K562 (cell line): Measurements from ENCODE around the gene SH3BGRL3. TPM values are rescaled to one million over a fixed set of nuclear protein-coding genes. Genes with fewer than 3 reads are reported as not detected.

ENCODE experiments used
- BDP1 ChIP-seq: IDR thresholded peaks from 3 replicates; pipeline ENCODE4 v1.6.1; 2011; ENCODE audit not compliant: insufficient read length, insufficient read depth
- ERF ChIP-seq: fragments of 450-650 bp; formaldehyde crosslinking; IDR thresholded peaks from 2 replicates; pipeline ENCODE4 v1.4.0; 2020; ENCODE audit warnings: mild to moderate bottlenecking, mixed read lengths
- FOXA3 ChIP-seq, 2 experiments: fragments of 450-650 bp in 1 of 2; sonication (generic) in 1 of 2; formaldehyde crosslinking; IDR thresholded peaks in 1 of 2; conservative IDR thresholded peaks in 1 of 2; 2 replicates each; pipeline versions ENCODE4 v1.4.0 to v1.8.0; 2020 to 2022; ENCODE audit warnings: mild to moderate bottlenecking in 2 of 2, missing genetic modification reagents in 1 of 2
- IFI16 ChIP-seq: fragments of 250-450 bp; sonication (Bioruptor Pico); IDR thresholded peaks from 2 replicates; pipeline ENCODE4 v2.1.2; 2022; ENCODE audit warnings: mild to moderate bottlenecking, inconsistent platforms
- KDM5B ChIP-seq: fragments of 200-600 bp; sonication (generic); IDR thresholded peaks from 2 replicates; pipeline ENCODE4 v1.6.1; 2012; ENCODE audit warnings: low read depth, mild to moderate bottlenecking, moderate library complexity, low read length, control low read depth, inconsistent platforms; ENCODE audit not compliant: insufficient replicate concordance
- MBD2 ChIP-seq: sonication (generic); IDR thresholded peaks from 2 replicates; pipeline ENCODE4 v1.6.1; 2016; ENCODE audit warnings: low read depth, borderline replicate concordance
- SMAD2 ChIP-seq: fragments of 150-350 bp; IDR thresholded peaks from 2 replicates; pipeline ENCODE4 v1.6.1; 2014; ENCODE audit warnings: low read depth, mild to moderate bottlenecking, low read length
- ZC3H11A ChIP-seq: IDR thresholded peaks from 2 replicates; pipeline ENCODE4 v1.6.1; 2012; ENCODE audit warnings: low read depth, low read length, improper control_type of control experiment
- ZFPM2 ChIP-seq: fragments of 250-450 bp; sonication (Bioruptor Pico); IDR thresholded peaks from 2 replicates; pipeline ENCODE4 v1.5.1; 2022; ENCODE audit warnings: mild to moderate bottlenecking
- ZNF24 ChIP-seq: fragments of 450-650 bp; IDR thresholded peaks from 2 replicates; pipeline ENCODE4 v1.6.1; 2016
- ZZZ3 ChIP-seq: fragments of 450-650 bp; IDR thresholded peaks from 2 replicates; pipeline ENCODE4 v1.6.1; 2016; ENCODE audit warnings: antibody characterized with exemption, mild to moderate bottlenecking, moderate library complexity
- polyA plus RNA-seq, 8 experiments: library from polyadenylated mRNA; depleted of rRNA in 4 of 8; stranded (reverse) in 5 of 8; unstranded in 3 of 8; fragments of >200 nt; fragmentation: Nextera tagmentation in 2 of 8; fragmentation: Illumina TruSeq in 1 of 8; extraction: Ambion mirVana in 2 of 8; extraction: Trizol in 1 of 8; gene quantifications; 2 replicates each; pipeline versions ENCODE4 v1.2.1 to v1.2.3, GENCODE V29; 2011 to 2014; ENCODE audit warnings: inconsistent platforms in 1 of 8, missing spikeins in 1 of 8
- total RNA-seq, 7 experiments: library from RNA; depleted of rRNA in 6 of 7; stranded (reverse); fragments of >200 nt in 6 of 7; fragmentation: Illumina TruSeq in 2 of 7; extraction: Trizol in 2 of 7; gene quantifications; 2 replicates each; pipeline versions ENCODE4 v1.2.1 to v1.2.3, GENCODE V29; 2011 to 2021; ENCODE audit warnings: low replicate concordance in 1 of 7
- TF ChIP-seq, protein P1 (sequence below): fragments of 200-800 bp; sonication (Bioruptor generic); IDR thresholded peaks from 2 replicates; pipeline ENCODE4 v1.6.1; 2016; ENCODE audit warnings: missing genetic modification characterization, missing compliant biosample characterization
- TF ChIP-seq, protein P2 (sequence below): fragments of 250-450 bp; sonication (Bioruptor Pico); IDR thresholded peaks from 2 replicates; pipeline ENCODE4 v1.4.0; 2020; ENCODE audit warnings: mild to moderate bottlenecking
- TF ChIP-seq, protein P3 (sequence below): fragments of 450-650 bp; IDR thresholded peaks from 2 replicates; pipeline ENCODE4 v1.6.1; 2016; ENCODE audit warnings: mild to moderate bottlenecking
- TF ChIP-seq, protein P4 (sequence below), 3 experiments: IDR thresholded peaks in 2 of 3; conservative IDR thresholded peaks in 1 of 3; 2 replicates each; pipeline ENCODE4 v1.5.1; 2011 to 2012; ENCODE audit warnings: low read length in 3 of 3, mild to moderate bottlenecking in 3 of 3, control low read depth in 2 of 3, improper control_type of control experiment in 1 of 3, inconsistent platforms in 1 of 3, low read depth in 1 of 3, mixed read lengths in 1 of 3, moderate library complexity in 1 of 3; ENCODE audit not compliant: insufficient read depth in 2 of 3

Gene SH3BGRL3
- total and polyA plus RNA-seq, 9 of the 15 experiments (the other 6 are each of a cell fraction or from before 2014, with no cell fraction given) = 30.3 to 140 (median 54.2) TPM

DNA sequence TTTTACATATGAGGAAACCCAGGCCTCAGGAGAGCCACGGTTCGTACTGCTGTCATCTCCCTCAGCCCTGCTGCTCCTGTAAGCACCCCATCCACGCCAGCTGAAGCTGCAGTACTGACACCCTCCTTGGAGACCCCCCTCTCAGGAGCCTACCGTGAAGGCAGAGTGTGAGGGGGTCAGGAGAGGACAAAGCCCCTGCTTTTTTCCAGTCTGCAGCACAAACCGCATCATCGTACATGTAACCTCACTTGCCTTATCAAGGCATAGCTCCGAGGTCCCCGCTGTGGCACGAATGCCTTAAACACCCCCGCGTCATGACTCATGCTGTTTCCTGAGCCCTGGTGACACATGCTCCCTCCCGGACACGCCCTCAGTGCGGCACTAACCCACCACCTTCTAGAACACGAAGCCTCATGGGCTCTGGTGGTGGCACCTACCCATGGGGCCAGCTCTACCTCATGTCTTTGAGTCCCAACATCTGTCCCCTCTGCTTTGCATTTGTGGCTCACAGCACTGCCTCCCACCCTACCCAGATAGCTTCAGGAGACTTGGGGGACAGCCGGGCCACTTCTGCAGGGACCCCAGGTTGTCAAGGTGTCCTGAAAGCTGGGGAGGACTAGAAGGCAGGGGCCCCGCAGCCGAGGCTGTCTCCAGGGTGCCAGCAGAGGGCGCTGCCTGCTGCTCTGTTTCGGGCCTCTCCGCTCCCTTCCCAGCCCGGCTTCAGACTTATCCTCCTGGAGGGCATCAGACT lies 4.9 kb downstream of the SH3BGRL3 start (continued):
- TF ChIP-seq IFI16 (CRISPR knock-in tag) = no peak
- TF ChIP-seq SMAD2 = no peak
- TF ChIP-seq, protein P1, sequence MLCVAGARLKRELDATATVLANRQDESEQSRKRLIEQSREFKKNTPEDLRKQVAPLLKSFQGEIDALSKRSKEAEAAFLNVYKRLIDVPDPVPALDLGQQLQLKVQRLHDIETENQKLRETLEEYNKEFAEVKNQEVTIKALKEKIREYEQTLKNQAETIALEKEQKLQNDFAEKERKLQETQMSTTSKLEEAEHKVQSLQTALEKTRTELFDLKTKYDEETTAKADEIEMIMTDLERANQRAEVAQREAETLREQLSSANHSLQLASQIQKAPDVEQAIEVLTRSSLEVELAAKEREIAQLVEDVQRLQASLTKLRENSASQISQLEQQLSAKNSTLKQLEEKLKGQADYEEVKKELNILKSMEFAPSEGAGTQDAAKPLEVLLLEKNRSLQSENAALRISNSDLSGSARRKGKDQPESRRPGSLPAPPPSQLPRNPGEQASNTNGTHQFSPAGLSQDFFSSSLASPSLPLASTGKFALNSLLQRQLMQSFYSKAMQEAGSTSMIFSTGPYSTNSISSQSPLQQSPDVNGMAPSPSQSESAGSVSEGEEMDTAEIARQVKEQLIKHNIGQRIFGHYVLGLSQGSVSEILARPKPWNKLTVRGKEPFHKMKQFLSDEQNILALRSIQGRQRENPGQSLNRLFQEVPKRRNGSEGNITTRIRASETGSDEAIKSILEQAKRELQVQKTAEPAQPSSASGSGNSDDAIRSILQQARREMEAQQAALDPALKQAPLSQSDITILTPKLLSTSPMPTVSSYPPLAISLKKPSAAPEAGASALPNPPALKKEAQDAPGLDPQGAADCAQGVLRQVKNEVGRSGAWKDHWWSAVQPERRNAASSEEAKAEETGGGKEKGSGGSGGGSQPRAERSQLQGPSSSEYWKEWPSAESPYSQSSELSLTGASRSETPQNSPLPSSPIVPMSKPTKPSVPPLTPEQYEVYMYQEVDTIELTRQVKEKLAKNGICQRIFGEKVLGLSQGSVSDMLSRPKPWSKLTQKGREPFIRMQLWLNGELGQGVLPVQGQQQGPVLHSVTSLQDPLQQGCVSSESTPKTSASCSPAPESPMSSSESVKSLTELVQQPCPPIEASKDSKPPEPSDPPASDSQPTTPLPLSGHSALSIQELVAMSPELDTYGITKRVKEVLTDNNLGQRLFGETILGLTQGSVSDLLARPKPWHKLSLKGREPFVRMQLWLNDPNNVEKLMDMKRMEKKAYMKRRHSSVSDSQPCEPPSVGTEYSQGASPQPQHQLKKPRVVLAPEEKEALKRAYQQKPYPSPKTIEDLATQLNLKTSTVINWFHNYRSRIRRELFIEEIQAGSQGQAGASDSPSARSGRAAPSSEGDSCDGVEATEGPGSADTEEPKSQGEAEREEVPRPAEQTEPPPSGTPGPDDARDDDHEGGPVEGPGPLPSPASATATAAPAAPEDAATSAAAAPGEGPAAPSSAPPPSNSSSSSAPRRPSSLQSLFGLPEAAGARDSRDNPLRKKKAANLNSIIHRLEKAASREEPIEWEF (CRISPR knock-in tag) = no peak
- no peak for TF ChIP-seq BDP1
- no peak for TF ChIP-seq ZFPM2 (CRISPR knock-in tag)
- TF ChIP-seq KDM5B = peak; percentile 3
- TF ChIP-seq ZZZ3 = no peak; the same call in 1 of the 2 replicates
- no peak for TF ChIP-seq ZC3H11A
- peak; percentile 58; the same call in 1 of the 2 replicates for TF ChIP-seq ZNF24
- TF ChIP-seq, protein P2, sequence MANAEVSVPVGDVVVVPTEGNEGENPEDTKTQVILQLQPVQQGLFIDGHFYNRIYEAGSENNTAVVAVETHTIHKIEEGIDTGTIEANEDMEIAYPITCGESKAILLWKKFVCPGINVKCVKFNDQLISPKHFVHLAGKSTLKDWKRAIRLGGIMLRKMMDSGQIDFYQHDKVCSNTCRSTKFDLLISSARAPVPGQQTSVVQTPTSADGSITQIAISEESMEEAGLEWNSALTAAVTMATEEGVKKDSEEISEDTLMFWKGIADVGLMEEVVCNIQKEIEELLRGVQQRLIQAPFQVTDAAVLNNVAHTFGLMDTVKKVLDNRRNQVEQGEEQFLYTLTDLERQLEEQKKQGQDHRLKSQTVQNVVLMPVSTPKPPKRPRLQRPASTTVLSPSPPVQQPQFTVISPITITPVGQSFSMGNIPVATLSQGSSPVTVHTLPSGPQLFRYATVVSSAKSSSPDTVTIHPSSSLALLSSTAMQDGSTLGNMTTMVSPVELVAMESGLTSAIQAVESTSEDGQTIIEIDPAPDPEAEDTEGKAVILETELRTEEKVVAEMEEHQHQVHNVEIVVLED (CRISPR knock-in tag) = 0 out of 2 replicates have a peak, but pooled peaks have one; percentile 4
- TF ChIP-seq ERF (CRISPR knock-in tag) = 0 out of 2 replicates have a peak, but pooled peaks have one; percentile 24
- TF ChIP-seq MBD2 = peak; percentile 80
- TF ChIP-seq, protein P3, sequence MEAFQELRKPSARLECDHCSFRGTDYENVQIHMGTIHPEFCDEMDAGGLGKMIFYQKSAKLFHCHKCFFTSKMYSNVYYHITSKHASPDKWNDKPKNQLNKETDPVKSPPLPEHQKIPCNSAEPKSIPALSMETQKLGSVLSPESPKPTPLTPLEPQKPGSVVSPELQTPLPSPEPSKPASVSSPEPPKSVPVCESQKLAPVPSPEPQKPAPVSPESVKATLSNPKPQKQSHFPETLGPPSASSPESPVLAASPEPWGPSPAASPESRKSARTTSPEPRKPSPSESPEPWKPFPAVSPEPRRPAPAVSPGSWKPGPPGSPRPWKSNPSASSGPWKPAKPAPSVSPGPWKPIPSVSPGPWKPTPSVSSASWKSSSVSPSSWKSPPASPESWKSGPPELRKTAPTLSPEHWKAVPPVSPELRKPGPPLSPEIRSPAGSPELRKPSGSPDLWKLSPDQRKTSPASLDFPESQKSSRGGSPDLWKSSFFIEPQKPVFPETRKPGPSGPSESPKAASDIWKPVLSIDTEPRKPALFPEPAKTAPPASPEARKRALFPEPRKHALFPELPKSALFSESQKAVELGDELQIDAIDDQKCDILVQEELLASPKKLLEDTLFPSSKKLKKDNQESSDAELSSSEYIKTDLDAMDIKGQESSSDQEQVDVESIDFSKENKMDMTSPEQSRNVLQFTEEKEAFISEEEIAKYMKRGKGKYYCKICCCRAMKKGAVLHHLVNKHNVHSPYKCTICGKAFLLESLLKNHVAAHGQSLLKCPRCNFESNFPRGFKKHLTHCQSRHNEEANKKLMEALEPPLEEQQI = no peak
- peak in 1 of 2 experiments; percentile 74; a peak in 1 of 4 replicates for TF ChIP-seq FOXA3 (CRISPR knock-in tag; conservative IDR thresholded peaks at IDR 0.05 in 1 of 2, IDR thresholded peaks at IDR 0.05 in 1 of 2)
- TF ChIP-seq, protein P4, sequence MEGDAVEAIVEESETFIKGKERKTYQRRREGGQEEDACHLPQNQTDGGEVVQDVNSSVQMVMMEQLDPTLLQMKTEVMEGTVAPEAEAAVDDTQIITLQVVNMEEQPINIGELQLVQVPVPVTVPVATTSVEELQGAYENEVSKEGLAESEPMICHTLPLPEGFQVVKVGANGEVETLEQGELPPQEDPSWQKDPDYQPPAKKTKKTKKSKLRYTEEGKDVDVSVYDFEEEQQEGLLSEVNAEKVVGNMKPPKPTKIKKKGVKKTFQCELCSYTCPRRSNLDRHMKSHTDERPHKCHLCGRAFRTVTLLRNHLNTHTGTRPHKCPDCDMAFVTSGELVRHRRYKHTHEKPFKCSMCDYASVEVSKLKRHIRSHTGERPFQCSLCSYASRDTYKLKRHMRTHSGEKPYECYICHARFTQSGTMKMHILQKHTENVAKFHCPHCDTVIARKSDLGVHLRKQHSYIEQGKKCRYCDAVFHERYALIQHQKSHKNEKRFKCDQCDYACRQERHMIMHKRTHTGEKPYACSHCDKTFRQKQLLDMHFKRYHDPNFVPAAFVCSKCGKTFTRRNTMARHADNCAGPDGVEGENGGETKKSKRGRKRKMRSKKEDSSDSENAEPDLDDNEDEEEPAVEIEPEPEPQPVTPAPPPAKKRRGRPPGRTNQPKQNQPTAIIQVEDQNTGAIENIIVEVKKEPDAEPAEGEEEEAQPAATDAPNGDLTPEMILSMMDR (IDR thresholded peaks at IDR 0.05 in 2 of 3, conservative IDR thresholded peaks at IDR 0.05 in 1 of 3; ENCODE audit: insufficient read depth in 2 of 3, low read depth in 1 of 3, low read length in 3 of 3) = peak; percentile 89 to 97 (median 92)
